ENCODE data around the gene SEMA3F. TPM values are rescaled to one million over a fixed set of nuclear protein-coding genes. Genes with fewer than 3 reads are reported as not detected.

SEMA3F gene
- total RNA-seq, 2 experiments from 2014 or later = 0.07 to 0.09 TPM

DNA sequence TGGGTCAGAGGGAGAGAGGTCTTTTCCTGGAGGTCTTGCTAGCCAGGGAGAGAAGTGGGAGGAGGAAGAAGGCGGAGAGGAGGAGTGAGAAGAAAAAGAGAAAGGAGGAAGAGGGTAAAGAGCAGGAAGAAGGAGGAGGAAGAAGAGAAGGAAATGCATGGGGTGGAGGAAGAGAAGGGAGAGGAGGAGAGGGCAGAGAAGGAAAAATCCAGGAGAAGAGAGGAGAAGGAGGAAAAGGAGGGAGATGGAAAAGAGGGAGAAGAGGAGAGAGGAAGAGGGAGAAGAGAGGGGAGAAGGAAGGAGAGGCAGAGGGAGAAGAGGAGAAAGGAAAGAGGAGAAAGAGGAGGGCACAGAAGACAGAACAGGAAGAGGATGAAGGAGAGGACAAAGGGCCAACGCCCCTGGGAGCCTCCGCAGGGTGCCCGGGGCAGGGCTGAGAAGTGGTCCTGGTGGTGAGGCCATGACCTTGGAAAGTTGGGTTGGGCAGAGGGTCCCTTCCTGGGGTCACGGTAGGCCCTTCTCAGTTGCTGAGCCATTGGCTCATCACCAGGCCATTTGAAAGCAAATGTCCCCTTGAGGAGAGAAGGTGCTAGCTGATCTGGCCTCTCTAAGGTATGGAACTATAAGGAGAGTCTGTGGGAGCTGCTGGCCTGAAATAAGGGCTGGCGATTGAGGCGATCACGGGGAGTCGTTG lies 1.2 kb upstream of the SEMA3F start:
- peak overlapping the region; percentile 62 for H3K4me3 Mint-ChIP-seq
- no peak overlapping the region for H3K27ac Mint-ChIP-seq
- CTCF ChIA-PET = interaction anchor here (1.3 to 1.7 kb wide), 3 partner anchors 40 to 315 kb away, joined by 3 to 4 read pairs (median 4); no protein-coding TSS in a partner anchor
- H3K4me1 Mint-ChIP-seq = peaks cover 7% of the 10 kb centered on the region
- H3K36me3 Mint-ChIP-seq = no peaks in the 10 kb centered on the region
- no peak for ATAC-seq
- H3K27me3 Mint-ChIP-seq = peaks cover 39% of the 10 kb centered on the region
- H3K9me3 Mint-ChIP-seq (ENCODE audit: low read depth) = no peaks in the 10 kb centered on the region
- no peak for DNase-seq

DNA sequence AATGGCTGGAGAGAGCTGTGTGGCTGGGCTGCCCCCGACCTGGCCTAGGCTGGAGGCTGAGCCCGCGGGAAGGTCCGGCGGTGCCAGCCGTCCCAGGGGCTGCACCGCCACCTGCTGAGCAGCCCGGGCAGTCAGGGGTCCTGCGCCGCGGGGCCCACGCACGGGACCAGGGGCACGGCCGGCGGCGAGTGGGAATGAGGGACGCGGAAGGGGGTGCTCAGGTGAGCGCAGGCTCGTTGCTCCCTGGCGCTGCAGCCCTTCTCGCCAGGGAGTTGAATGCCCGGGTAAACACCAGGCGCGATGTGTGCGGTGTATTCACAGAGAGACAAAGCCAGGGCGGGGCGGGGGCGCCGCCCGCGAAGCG lies 666 bp upstream of the SEMA3F start:
- DNase-seq (no peak), ATAC-seq (peak; percentile 32)
- no peaks in the 10 kb centered on the region for H3K36me3 Mint-ChIP-seq
- peaks cover 7% of the 10 kb centered on the region for H3K4me1 Mint-ChIP-seq
- CTCF ChIA-PET = interaction anchor here (1.3 to 1.4 kb wide), 2 partner anchors 39 to 315 kb away, joined by 3 to 4 read pairs; no protein-coding TSS in a partner anchor
- H3K9me3 Mint-ChIP-seq (ENCODE audit: low read depth) = no peaks in the 10 kb centered on the region
- peak overlapping the region; percentile 62 for H3K4me3 Mint-ChIP-seq
- H3K27ac Mint-ChIP-seq = no peak overlapping the region
- H3K27me3 Mint-ChIP-seq = peaks cover 40% of the 10 kb centered on the region

DNA sequence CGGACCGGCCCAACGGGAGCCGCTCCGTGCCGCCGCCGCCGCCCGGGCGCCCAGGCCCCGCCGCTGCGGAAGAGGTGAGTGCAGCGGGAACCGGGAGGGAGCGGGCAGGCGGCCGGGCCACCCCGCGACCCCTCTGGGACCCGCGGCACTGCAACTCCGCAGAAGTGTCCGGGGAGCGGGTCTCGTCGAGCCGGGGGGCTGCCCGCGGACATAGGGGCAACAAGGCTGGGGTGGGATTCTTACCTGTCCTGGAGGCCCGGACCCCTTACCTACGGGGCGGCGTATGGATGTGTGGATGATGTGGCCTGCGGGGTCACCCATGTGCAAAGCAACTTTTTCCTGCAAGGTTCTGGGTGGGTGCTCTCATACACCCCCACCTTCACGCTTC lies 361 bp downstream of the SEMA3F start:
- H3K27ac Mint-ChIP-seq = no peak overlapping the region
- no peak for DNase-seq
- H3K9me3 Mint-ChIP-seq (ENCODE audit: low read depth) = no peaks in the 10 kb centered on the region
- H3K36me3 Mint-ChIP-seq = no peaks in the 10 kb centered on the region
- no peak for ATAC-seq
- H3K4me3 Mint-ChIP-seq = peak overlapping the region; percentile 57
- peaks cover 7% of the 10 kb centered on the region for H3K4me1 Mint-ChIP-seq
- H3K27me3 Mint-ChIP-seq = peaks cover 40% of the 10 kb centered on the region
- CTCF ChIA-PET = interaction anchor here (1.0 to 1.7 kb wide), 3 partner anchors 33 to 71 kb away, joined by 3 to 4 read pairs (median 4); no protein-coding TSS in a partner anchor

DNA sequence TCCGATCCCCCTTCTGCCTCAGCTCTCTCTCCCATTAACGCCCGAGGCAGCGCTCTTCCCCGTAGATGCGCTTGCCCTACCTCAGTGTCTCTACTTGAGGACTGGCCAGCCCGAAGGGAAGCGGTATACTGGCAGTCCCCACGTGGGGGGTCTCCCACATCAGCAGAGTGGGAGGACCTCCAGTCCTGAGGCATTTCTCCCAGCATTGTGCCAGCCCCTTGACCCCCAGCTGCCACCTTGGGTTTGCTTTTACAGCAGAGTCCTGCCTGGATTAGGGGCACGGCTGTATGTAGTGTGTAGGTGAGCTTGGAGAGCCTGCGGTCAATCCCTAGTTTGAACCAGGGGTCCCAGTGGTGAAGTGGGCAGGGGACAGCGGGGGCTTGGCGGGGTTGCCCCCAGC lies 767 bp downstream of the SEMA3F start:
- H3K4me1 Mint-ChIP-seq = peaks cover 7% of the 10 kb centered on the region
- H3K36me3 Mint-ChIP-seq = no peaks in the 10 kb centered on the region
- DNase-seq (no peak), ATAC-seq (no peak)
- H3K9me3 Mint-ChIP-seq (ENCODE audit: low read depth) = no peaks in the 10 kb centered on the region
- H3K4me3 Mint-ChIP-seq = peak overlapping the region; percentile 57
- CTCF ChIA-PET = interaction anchor here (1.0 to 1.7 kb wide), 5 partner anchors 34 to 80 kb away, joined by 3 to 4 read pairs (median 4); partner anchors contain the start of gene GNAI2
- peaks cover 40% of the 10 kb centered on the region for H3K27me3 Mint-ChIP-seq
- no peak overlapping the region for H3K27ac Mint-ChIP-seq

DNA sequence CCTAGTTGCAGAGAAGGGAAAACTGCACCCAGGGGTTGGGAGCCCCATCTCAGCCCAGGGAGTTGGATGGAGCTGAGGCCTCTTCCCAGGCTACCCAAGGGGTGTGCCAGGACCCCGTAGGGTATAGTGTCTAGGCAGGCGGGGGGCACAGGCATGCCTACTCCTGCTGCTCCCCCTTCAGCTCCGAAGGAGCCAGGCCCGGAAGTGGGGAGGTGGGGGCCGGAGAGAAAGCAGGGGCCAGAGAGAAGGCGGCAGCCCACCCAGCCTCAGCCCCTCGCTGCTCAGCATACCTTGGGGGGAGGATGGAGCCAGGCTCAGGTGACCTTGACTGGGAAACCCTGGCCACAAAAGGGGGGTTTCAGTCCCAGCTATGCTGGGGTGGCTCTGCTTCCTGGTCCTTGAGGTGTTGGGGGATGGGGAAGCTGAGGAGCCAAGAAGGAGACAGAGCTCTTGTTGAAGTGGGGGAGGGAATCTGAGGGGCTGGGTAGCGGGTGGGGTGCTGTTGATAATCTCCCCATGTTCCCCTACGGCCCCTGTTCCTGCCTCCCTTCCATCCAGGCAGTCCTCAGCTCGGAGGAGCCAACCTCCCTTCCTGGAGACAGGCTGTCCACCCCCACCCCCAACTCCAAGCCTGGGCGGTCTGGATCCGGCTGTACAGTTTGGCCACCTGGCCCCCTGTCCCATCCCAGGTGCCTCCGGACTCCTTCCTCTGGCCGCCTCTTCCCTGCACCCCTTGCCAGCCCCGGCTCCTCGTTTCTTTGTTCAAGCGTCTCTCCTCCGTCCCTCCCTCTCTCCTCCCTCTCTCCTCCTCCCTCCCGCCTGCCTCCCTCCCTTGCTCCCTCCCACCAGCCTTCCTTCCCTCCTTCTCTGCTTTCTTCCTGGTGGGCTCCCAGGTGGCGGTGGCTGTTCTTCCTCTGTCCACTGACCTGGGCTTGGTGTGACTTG lies 1.7 kb downstream of the SEMA3F start:
- no peak overlapping the region for H3K27ac Mint-ChIP-seq
- peaks cover 7% of the 10 kb centered on the region for H3K4me1 Mint-ChIP-seq
- no peaks in the 10 kb centered on the region for H3K9me3 Mint-ChIP-seq (ENCODE audit: low read depth)
- DNase-seq (no peak), ATAC-seq (no peak)
- H3K27me3 Mint-ChIP-seq = peaks cover 40% of the 10 kb centered on the region
- no peak overlapping the region for H3K4me3 Mint-ChIP-seq
- CTCF ChIA-PET = interaction anchor here (1.0 to 1.7 kb wide), 5 partner anchors 35 to 79 kb away, joined by 3 to 4 read pairs (median 4); partner anchors contain the start of gene GNAI2
- no peaks in the 10 kb centered on the region for H3K36me3 Mint-ChIP-seq

DNA sequence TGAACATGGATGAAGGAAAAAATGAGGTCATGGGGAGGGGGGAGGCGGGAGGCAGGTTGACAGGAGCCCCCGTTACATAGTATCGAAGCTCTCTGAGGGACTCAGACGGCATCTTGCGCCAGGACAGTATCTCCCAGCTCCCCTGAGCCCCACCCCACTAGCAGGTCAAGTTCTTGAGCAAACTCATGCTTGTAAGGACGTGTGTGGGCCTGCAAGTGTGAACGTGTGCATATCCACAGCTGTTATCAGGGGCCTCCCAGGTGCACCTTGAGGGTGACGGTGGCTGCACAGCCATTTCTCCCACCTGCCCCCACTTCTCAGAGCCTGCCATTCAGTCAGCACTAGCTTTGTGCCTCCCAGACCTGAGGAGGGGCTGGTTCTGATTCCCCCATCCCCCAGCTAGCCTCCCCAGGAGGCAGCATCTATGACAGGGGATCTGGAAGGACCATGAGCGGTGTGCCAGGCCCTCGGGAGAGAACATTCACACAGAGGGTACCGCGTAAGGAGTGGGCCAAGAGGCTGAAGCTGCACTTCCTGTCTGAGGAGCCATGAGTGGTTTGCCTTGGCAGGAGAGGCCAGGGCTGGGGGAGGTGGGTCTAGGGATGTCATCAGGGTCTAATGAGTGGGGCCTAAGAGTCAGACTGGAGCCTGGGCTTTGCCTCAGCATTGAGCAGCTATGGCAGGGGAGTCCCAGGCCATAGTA lies 2.9 kb downstream of the SEMA3F start:
- Mint-ChIP-seq H3K36me3 (no peaks in the 10 kb centered on the region), H3K4me3 (no peak overlapping the region), H3K4me1 (peaks cover 7% of the 10 kb centered on the region), H3K9me3 (ENCODE audit: low read depth) (no peaks in the 10 kb centered on the region), H3K27me3 (peaks cover 40% of the 10 kb centered on the region), H3K27ac (no peak overlapping the region)
- DNase-seq (no peak), ATAC-seq (no peak)
- CTCF ChIA-PET = no interaction called here

DNA sequence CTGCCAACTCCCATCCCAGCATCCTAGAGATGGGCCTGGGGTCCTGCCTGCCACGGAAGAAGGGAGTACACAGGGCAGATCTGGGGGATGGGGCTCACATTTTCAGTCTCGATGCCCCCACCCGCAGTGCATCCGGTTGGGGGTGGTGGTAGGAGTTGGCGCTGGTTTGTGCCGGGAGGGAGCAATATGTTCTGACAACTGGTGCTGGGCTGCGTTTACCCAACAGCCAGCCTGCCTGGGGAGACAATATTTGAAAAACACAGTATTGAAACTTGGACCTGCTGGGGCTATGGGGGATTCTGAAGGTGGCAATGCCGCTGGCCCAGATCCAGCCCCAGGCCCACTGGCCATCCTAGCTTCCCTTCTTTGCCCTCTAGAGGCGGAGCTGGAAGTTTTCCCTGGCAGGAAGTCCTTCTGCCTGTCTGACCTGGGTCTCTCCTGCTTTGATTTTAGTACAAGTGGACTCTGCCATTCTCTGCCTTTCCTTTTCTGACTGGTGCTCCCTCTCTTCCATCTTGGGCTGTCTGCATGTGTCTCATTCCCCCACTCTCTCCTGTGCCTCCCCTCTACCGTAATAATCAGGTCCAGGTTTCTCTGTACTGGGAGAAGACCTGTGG lies 3.5 kb downstream of the SEMA3F start:
- no peak overlapping the region for H3K4me3 Mint-ChIP-seq
- peaks cover 7% of the 10 kb centered on the region for H3K4me1 Mint-ChIP-seq
- no peaks in the 10 kb centered on the region for H3K9me3 Mint-ChIP-seq (ENCODE audit: low read depth)
- no peak overlapping the region for H3K27ac Mint-ChIP-seq
- DNase-seq (no peak), ATAC-seq (no peak)
- CTCF ChIA-PET = no interaction called here
- peaks cover 33% of the 10 kb centered on the region for H3K27me3 Mint-ChIP-seq
- no peaks in the 10 kb centered on the region for H3K36me3 Mint-ChIP-seq

DNA sequence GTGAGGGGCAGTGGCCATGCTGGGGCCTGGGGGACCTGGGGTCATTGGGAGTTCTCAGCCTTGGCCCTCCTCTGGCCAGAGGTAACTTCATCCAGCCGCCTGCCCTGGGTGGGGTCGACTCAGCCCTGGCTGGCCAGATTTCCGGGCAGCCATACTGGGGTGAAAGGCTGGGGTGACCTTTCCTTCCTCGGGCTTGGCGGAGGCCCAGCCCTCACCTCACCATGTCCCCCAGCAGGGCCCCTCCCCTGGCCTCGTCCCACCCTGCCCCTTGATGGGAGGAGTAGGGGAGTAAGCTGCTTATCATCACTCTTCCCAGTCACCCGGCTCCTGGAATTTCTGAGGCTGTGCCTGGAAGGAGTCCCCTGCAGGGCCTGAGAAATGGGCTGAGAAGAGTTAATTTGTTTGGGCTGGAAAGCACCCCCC lies 5.4 kb downstream of the SEMA3F start:
- CTCF ChIA-PET = no interaction called here
- peaks cover 25% of the 10 kb centered on the region for H3K27me3 Mint-ChIP-seq
- DNase-seq (no peak), ATAC-seq (no peak)
- H3K36me3 Mint-ChIP-seq = no peaks in the 10 kb centered on the region
- H3K4me1 Mint-ChIP-seq = peaks cover 3% of the 10 kb centered on the region
- H3K27ac Mint-ChIP-seq = no peak overlapping the region
- no peak overlapping the region for H3K4me3 Mint-ChIP-seq
- H3K9me3 Mint-ChIP-seq (ENCODE audit: low read depth) = no peaks in the 10 kb centered on the region

DNA sequence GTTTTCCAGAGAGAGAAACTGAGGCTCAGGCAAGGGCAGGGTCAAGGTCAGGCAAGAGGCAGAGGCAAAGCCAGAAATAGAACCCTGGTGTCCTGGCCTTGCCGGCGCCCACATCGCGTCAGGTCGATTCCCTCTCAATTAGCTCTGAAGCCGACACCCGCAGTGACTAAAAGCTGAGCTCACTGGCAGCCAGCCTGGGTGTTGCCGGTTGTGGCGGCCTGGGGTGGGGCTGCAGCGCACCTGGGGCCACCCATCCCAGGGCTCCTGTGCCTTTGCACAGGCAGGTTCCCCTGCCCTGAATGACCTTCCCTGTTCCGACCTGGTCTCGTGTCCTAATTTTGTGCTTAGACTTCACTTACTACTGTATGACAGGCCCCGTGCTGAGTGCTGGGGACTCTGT lies 6.2 kb downstream of the SEMA3F start:
- H3K27me3 Mint-ChIP-seq = peaks cover 18% of the 10 kb centered on the region
- CTCF ChIA-PET = no interaction called here
- no peak overlapping the region for H3K4me3 Mint-ChIP-seq
- H3K9me3 Mint-ChIP-seq (ENCODE audit: low read depth) = no peaks in the 10 kb centered on the region
- no peaks in the 10 kb centered on the region for H3K4me1 Mint-ChIP-seq
- no peak for ATAC-seq
- H3K36me3 Mint-ChIP-seq = no peaks in the 10 kb centered on the region
- no peak overlapping the region for H3K27ac Mint-ChIP-seq
- no peak for DNase-seq

DNA sequence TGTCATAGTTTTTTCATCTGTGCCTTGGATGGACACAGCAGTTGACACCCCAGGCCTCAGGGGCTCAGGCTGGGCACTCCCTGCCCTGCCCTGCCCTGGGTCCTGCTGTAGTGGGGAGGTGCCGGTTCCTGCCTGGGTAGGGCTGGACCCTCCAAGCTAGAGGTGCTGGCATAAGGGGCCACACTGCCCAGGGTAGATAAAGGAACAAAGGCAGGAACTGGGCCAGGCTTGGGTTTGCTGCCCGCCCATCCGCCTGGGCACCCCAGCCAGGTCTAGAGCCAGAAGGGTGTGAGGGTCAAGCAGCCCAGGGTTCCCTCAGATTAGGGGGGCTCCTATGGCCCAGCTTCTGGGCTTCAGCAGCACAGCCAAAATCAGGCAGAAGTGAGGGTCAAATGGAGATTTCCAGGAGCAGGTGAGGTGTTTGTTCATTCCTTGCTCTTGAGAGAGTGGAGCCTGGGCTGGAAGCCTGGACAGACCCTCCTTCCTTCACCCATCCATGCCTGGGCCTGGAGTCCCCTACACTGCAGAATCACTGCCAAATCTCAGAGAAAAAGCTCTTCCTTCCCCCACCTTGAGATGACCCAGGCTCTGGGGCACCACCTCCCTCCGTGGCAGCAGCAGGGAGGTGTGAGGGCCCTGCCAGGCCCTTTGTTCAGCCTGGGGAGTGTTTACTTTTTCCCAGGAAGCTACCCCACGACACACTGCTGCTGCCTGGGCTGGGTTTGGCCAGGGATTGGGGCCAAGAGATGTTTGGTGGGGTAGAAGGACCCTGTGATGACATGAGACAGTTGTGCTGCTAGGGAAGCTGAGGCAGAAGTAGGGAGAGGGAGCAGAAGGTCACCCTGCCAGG lies 7.1 kb downstream of the SEMA3F start:
- CTCF ChIA-PET = no interaction called here
- Mint-ChIP-seq H3K36me3 (no peaks in the 10 kb centered on the region), H3K4me1 (no peaks in the 10 kb centered on the region), H3K27ac (no peak overlapping the region), H3K4me3 (no peak overlapping the region), H3K27me3 (peaks cover 10% of the 10 kb centered on the region), H3K9me3 (ENCODE audit: low read depth) (no peaks in the 10 kb centered on the region)
- ATAC-seq (no peak), DNase-seq (no peak)

DNA sequence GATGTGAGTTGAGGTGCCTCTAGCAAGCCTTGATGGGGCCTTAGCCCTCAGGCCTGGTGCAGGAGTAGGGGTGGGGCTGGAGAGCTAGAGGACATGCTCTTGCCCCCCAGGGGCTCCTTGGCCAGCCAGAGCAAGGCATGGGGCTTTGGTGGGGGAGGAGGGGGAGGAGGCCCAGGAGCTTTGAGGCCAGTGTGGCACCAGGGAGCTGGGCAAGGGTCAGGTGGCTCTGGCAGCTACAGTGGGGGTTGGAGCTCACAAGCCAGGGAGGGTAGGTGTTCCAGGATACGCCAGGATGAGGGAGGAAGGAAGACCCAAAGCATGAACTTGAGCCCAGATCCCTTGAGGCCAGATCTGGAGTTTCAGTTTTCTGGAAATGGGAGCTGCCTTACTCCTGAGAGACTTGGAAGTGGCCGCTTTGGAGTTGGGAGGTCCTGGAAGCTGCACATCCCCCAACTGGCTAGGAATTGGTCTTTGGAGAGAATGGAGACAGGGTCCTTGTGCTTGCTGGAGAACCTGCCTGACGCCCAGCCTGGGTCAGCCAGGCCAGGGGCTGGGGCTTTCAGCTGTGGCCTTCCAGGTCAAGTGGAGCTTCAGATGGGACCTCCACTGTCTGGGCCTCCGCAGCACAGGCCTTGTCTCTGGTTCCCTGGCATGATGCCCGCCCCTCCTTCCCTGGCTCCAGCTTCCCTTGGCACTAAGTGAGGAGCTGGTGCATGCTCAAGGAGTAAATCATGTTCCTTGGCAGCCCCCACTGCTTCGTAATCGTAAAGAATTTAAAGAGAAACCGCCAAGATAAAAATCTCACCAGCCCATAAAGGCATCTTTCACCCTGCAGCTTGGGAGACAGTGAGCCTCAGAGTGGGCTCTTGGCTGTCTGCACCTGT lies 8.7 kb downstream of the SEMA3F start:
- Mint-ChIP-seq H3K27ac (no peak overlapping the region), H3K4me3 (no peak overlapping the region), H3K36me3 (no peaks in the 10 kb centered on the region), H3K27me3 (peaks cover 2% of the 10 kb centered on the region), H3K4me1 (no peaks in the 10 kb centered on the region), H3K9me3 (ENCODE audit: low read depth) (no peaks in the 10 kb centered on the region)
- no peak for DNase-seq
- no peak for ATAC-seq
- CTCF ChIA-PET = interaction anchor here (0.7 to 1.4 kb wide), 7 partner anchors 10 to 62 kb away, joined by 3 to 7 read pairs (median 3); no protein-coding TSS in a partner anchor

All from activated CD8-positive, alpha-beta memory T cell treated with anti-CD3 and anti-CD28 coated beads, Interleukin-2, amount 10 ng/mL, durations not matched to agents 7 days and 5 days (primary cell).